NCI-H1092 treated with DMSO at 0.1 percent for 48 hours (cell line): Measurements from ENCODE around the gene ELP4.
"Not testable (repeated sequence)": the region's sequence is repeated elsewhere in the genome, so short reads cannot be mapped to it uniquely, and the experiment has no call there.

Source experiments
- DNase-seq: peaks from one replicate; lab custom pipeline; 2025; lab: John Stamatoyannopoulos, UW

The ELP4 gene

GRCh38 chr11:31542862-31543261, 33.3 kb downstream of the ELP4 start:
- no peak for DNase-seq

- DNase-seq, result no peak
Measured at GRCh38 chr11:31555938-31556337, 46.4 kb downstream of the ELP4 start.

- DNase-seq, result no peak
Measured at GRCh38 chr11:31558001-31558400, 48.4 kb downstream of the ELP4 start.

- DNase-seq, result no peak
Measured at GRCh38 chr11:31560842-31561476, 51.4 kb downstream of the ELP4 start.

GRCh38 chr11:31564517-31564916, 55.0 kb downstream of the ELP4 start:
- DNase-seq, result not testable (repeated sequence)

- not testable (repeated sequence) for DNase-seq
Measured at GRCh38 chr11:31574133-31574532, 64.6 kb downstream of the ELP4 start.

- DNase-seq, result not testable (repeated sequence)
Measured at GRCh38 chr11:31575764-31576163, 66.2 kb downstream of the ELP4 start.

GRCh38 chr11:31579412-31579811, 69.8 kb downstream of the ELP4 start:
- not testable (repeated sequence) for DNase-seq

- no peak for DNase-seq
Measured at GRCh38 chr11:31582697-31583096, 73.1 kb downstream of the ELP4 start.

GRCh38 chr11:31598454-31598853, 88.9 kb downstream of the ELP4 start:
- no peak for DNase-seq

- no peak for DNase-seq
Measured at GRCh38 chr11:31601635-31602282, 92.2 kb downstream of the ELP4 start.

- no peak for DNase-seq
Measured at GRCh38 chr11:31606893-31607292, 97.3 kb downstream of the ELP4 start.

- no peak for DNase-seq
Measured at GRCh38 chr11:31607914-31608313, 98.3 kb downstream of the ELP4 start.

GRCh38 chr11:31608995-31609394, 99.4 kb downstream of the ELP4 start:
- no peak for DNase-seq

- DNase-seq, result no peak
Measured at GRCh38 chr11:31610544-31610943, 101.0 kb downstream of the ELP4 start.

- no peak for DNase-seq
Measured at GRCh38 chr11:31617246-31617645, 107.7 kb downstream of the ELP4 start.

- no peak for DNase-seq
Measured at GRCh38 chr11:31619980-31620379, 110.4 kb downstream of the ELP4 start.

GRCh38 chr11:31620434-31620833, 110.9 kb downstream of the ELP4 start:
- no peak for DNase-seq

- no peak for DNase-seq
Measured at GRCh38 chr11:31625868-31626267, 116.3 kb downstream of the ELP4 start.

GRCh38 chr11:31628111-31628510, 118.5 kb downstream of the ELP4 start:
- no peak for DNase-seq

GRCh38 chr11:31636983-31637382, 127.4 kb downstream of the ELP4 start:
- DNase-seq, result no peak

GRCh38 chr11:31640611-31641010, 131.0 kb downstream of the ELP4 start:
- no peak for DNase-seq

- DNase-seq, result peak; percentile 29
Measured at GRCh38 chr11:31641477-31642062, 132.0 kb downstream of the ELP4 start.

- no peak for DNase-seq
Measured at GRCh38 chr11:31643857-31644256, 134.3 kb downstream of the ELP4 start.
